ENCODE measurements around the gene TMEM37. TPM values are rescaled to one million over a fixed set of nuclear protein-coding genes. Genes with fewer than 3 reads are reported as not detected.

Gene TMEM37
- total and polyA plus RNA-seq, 9 of the 15 experiments (the other 6 are each of a cell fraction or from before 2014, with no cell fraction given): 0.03 to 0.64 (median 0.31) TPM; not detected in 1

DNA sequence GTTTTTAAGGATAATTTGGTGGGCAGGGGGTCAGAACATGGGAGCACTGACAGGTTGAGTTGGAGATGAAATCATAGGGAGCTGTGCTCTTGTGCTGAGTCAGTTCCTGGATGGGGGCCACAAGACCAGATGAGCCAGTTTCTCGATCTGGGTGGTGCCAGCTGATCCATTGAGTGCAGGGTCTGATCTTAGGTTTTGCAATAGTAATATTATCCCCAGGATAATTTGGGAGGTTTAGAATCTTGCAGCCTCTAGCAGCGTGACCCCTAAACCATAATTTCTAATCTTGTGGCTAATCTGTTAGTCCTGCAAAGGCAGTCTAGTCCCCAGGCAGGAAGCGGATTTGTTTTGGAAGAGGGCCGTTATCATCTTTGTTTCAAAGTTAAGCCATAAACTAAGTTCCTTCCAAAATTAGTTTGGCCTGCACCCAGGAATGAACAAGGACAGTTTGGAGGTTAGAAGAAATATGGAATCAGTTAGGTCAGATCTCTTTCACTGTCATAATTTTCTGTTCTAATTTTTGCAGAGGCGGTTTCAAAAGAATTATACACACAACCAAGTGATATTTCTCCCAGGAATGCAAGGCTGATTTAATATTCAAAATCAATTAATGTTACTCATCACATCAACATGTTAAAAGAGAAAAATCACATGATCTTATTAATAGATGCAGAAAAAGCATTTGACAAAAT is 41.9 kb upstream of the TMEM37 start:
- intact Hi-C loops (cut with micrococcal nuclease) (loop anchor here (5.0 kb wide), 1 partner anchor 72 kb away; no protein-coding TSS in a partner anchor), in situ Hi-C loops (cut with MboI) (no loop called here)
- WGBS (ENCODE audit: insufficient coverage, low coverage, missing lambda C conversion rate): 12% methylated on average over 5 of the region's 5 CpGs
- 0 out of 5 replicates have a peak, but pooled peaks cover 0 to 3% of the 10 kb centered on the region in 2 experiments for H3K27me3 ChIP-seq (ENCODE audit: control insufficient read depth in 2 of 2, insufficient read depth in 2 of 2, low read length in 2 of 2)
- H3K4me1 ChIP-seq (replicated peaks in 1 of 2; ENCODE audit: control insufficient read depth in 2 of 2, insufficient read depth in 2 of 2, low read length in 2 of 2): peaks cover 0 to 8% of the 10 kb centered on the region in 2 experiments; a peak in 4 of 5 replicates
- H4K20me1 ChIP-seq (replicated peaks; ENCODE audit: control insufficient read depth, insufficient read depth, low read length): no peaks in the 10 kb centered on the region
- ChIA-PET POLR2A (interaction anchor here (0.9 to 1.1 kb wide), 2 partner anchors 12 to 15 kb away, joined by 3 to 4 read pairs; no protein-coding TSS in a partner anchor), CTCF (ENCODE audit: low intra/inter-chr PET ratio) (no interaction called here)
- H3K9me3 ChIP-seq (replicated peaks; ENCODE audit: control insufficient read depth, insufficient read depth, low read depth, low read length): no peaks in the 10 kb centered on the region
- H2AFZ ChIP-seq (ENCODE audit: low read depth, low read length): 0 out of 2 replicates have a peak overlapping the region, but pooled peaks have one; percentile 14
- ATAC-seq (peak; percentile 43; the same call in 1 of the 3 replicates), DNase-seq (ENCODE audit: extremely low read depth in 1 of 4, low spot score in 3 of 4) (peak in 1 of 4 experiments; percentile 40), FAIRE-seq (no peak)
- BruUV-seq (replicated peaks): no TSS peak
- no peak overlapping the region for H3K4me3 ChIP-seq
- no peaks in the 10 kb centered on the region for H3K9me1 ChIP-seq (ENCODE audit: control insufficient read depth, insufficient read depth, low read length)
- no peaks in the 10 kb centered on the region for H3K36me3 ChIP-seq (ENCODE audit: control insufficient read depth, insufficient read depth, low read length)
- H3K4me2 ChIP-seq (ENCODE audit: insufficient read depth, low read length): 0 out of 2 replicates have a peak overlapping the region, but pooled peaks have one; percentile 10
- H3K27ac ChIP-seq (ENCODE audit: extremely low read depth, low read depth, low read length): no peak overlapping the region
- no peaks in the 10 kb centered on the region for H3K79me2 ChIP-seq (ENCODE audit: control insufficient read depth, insufficient read depth, low read length)
- H3K9ac ChIP-seq (ENCODE audit: insufficient read depth in 1 of 2, low read depth in 2 of 2, low read length in 2 of 2): no peak overlapping the region
- TF ChIP-seq, protein P1, sequence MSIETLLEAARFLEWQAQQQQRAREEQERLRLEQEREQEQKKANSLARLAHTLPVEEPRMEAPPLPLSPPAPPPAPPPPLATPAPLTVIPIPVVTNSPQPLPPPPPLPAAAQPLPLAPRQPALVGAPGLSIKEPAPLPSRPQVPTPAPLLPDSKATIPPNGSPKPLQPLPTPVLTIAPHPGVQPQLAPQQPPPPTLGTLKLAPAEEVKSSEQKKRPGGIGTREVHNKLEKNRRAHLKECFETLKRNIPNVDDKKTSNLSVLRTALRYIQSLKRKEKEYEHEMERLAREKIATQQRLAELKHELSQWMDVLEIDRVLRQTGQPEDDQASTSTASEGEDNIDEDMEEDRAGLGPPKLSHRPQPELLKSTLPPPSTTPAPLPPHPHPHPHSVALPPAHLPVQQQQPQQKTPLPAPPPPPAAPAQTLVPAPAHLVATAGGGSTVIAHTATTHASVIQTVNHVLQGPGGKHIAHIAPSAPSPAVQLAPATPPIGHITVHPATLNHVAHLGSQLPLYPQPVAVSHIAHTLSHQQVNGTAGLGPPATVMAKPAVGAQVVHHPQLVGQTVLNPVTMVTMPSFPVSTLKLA (conservative IDR thresholded peaks at IDR 0.05): no peak
- no peak for TF ChIP-seq ZNF384 (IDR thresholded peaks at IDR 0.05; ENCODE audit: low read depth, low read length)
- TF ChIP-seq ZNF518B (CRISPR knock-in tag; IDR thresholded peaks at IDR 0.05): no peak
- no peak for TF ChIP-seq MECOM (CRISPR knock-in tag; IDR thresholded peaks at IDR 0.05)
- TF ChIP-seq PHB2 (IDR thresholded peaks at IDR 0.05; ENCODE audit: low read depth): no peak
- no peak for TF ChIP-seq HMGN3 (IDR thresholded peaks at IDR 0.05; ENCODE audit: borderline replicate concordance, extremely low read depth, insufficient read length, low read depth, low read length)
- TF ChIP-seq SPI1 (IDR thresholded peaks at IDR 0.05; ENCODE audit: borderline replicate concordance, low read depth, low read length): no peak
- TF ChIP-seq TARDBP (IDR thresholded peaks at IDR 0.05): no peak
- peak; percentile 61 for TF ChIP-seq FOSL1 (tag; conservative IDR thresholded peaks at IDR 0.05)
- TF ChIP-seq E2F5 (CRISPR knock-in tag; IDR thresholded peaks at IDR 0.05): no peak
- TF ChIP-seq HOXB6 (CRISPR knock-in tag; IDR thresholded peaks at IDR 0.05; ENCODE audit: borderline replicate concordance): no peak
- TF ChIP-seq ZNF398 (CRISPR knock-in tag; IDR thresholded peaks at IDR 0.05): no peak
- no peak for TF ChIP-seq NR1H2 (CRISPR knock-in tag; IDR thresholded peaks at IDR 0.05)
- peak; percentile 22; the same call in 1 of the 2 replicates for TF ChIP-seq GATA2 (CRISPR knock-in tag; IDR thresholded peaks at IDR 0.05)

Measured in K562 (cell line).